ENCODE results near the gene VPS26A.

Gene VPS26A

DNA sequence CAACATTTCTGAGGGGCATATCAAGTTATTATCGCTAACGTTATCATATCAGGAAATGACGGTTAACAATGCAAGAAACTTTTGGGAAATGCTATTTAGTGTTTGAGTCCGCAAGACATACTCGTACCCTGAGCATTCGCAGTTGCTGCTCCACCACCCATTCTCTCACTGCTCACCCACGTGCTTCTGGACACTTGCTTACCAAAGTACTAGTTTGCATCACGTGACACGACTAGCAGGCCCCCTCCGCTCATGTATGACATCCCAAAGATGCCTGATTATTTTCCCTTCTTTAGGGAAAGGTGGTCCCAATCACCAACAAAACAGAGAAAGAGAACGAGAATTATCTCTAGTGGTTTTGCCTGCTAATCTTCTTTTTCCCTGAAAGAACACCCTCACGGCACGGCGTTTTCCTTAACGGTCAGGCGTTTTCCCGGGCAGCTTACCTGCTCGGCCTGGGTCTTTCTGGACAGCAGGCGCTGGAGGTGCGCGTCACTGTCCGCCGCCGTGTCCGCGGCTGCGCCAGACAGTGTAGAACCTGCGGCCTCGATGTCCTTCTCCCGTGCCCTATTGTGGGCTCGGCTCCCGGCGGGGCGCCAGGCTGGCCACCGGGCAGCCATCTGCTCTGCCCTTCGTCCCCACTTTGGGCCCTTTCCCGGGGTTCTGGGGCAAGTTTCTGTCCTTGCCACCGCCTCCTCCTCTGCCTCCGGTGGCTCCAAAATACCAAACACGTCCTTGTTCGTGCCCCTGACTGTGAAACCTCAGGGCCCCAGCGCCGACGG is 56.0 kb downstream of the VPS26A start, which contains the start of gene SUPV3L1:
Gene SUPV3L1 (plus strand): TSS at position 492 of the 782 bp plus-strand sequence. CDS start 58 bp downstream, at position 550.
- peak; percentile 88 for FAIRE-seq

DNA sequence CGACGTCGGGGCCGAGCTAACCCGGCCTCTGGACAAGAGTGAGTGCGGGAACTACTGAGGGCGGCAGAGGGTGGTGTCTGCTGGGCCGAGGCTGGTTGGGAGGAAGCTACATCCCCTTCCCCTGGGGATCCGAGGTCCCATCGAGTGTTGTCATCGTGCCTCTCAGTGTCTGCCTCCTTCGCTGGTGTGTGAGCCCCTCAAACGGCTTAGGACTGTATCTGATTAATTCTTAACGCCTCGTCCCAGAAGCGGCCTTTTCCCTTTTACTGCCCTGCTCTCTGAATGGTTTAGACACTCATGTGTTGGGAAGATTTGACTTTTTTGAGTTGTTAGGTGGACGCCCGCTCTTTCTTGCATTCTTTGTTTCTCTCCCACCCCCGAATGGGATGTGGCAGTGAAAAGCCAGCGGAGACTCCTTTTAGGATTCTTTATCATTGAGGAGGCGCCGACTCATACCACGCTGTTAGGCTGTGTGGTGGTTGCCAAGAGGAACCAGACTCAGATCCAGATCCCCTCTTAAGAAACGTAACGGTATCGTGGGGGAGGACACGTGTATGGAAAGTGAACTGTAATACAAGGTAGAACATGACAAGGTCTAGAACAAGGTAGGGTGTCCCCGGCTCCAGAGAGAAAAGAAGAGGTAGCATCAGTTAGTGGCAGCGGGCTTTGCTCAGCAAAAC is 56.7 kb downstream of the VPS26A start:
- FAIRE-seq: no peak

DNA sequence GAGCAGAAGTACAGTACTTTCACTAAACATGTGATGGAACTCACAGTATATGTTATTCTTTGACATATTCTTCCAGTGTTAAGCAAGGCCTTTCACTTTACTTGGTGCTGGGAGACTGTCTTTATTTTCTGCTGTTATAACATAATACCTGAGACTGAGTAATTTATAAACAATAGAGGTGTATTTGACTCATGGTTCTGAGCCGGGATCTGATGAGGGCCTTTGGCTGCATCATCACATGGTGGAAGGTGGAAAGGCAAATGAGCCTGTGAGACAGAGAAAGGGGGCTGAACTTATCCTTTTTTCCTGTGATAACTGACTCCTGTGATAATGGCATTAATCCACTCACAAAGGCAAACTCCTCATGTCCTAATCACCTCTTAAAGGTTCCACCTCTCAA is 57.5 kb downstream of the VPS26A start:
- no peak for FAIRE-seq

DNA sequence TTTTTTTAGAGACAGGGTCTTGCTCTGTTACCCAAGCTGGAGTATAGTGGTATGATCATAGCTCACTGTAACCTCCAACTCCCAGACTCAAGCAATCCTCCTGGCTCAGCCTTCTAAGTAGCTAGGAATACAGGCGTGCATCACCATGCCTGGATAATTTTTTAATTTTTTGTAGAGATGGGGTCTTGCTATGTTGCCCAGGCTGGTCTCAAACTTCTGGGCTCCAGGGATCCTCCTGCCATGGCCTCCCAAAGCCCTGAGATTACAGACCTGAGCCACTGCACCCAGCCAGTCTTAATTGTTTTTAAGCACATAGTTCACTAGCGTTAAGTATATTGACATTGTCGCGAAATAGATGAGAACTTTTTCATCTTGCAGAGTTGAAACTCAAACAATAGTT is 58.0 kb downstream of the VPS26A start:
- FAIRE-seq: no peak

DNA sequence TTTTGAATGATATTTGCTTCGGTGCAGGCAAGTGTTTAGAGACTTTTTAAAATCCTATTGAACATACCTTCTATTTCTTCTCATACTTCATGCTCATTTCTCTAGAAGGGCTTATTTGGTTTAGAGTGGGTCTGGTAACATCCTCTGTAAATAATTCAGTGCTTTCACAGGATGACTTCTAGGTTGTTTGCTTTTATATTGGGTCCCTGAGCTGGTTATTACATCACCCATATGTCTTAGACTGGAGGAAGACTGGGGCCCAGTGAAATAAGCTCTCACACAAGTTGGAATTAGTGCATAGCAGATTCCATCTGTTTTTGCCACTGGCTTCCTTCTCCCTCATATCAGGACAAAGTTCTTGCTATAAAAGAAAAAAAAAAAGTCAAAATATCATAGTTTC is 62.5 kb downstream of the VPS26A start:
- FAIRE-seq: no peak

DNA sequence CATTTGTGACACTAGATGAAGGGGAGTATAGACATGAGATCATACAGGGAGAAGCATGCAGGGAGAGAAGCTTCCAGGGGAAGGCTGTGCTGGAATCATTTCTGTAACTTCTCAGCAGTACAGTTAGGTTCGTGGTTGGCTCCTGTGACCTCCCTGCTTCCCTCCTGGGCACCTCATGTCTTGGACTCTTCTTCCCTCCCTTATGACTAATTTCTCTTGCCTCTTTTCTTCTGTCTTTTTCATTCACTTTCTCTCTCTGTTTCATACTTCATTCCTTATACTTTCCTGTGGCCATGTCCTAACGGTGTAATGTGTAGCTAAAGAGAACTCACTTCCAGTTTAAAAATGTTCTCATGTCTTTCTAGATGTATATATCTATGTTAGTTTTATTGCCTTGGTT is 77.1 kb downstream of the VPS26A start:
- FAIRE-seq: no peak

DNA sequence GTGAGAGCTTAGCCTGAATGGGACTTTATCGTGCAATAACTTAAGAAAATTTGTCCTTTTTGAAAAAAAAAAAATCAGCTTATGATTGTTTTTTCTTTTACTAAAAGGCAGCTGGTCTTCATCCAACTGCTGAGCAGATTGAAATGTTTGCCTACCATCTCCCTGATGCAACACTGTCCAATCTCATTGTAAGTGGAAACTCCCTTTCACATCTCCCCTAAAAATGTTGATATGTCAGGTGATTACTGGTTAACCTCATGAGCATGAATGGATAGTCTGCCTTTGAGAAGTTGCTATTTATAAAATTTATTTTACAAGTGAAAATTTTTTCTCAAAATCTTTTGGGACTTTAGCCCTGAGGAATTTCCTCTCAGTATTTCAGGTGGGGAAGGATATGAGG is 78.4 kb downstream of the VPS26A start:
- no peak for FAIRE-seq

DNA sequence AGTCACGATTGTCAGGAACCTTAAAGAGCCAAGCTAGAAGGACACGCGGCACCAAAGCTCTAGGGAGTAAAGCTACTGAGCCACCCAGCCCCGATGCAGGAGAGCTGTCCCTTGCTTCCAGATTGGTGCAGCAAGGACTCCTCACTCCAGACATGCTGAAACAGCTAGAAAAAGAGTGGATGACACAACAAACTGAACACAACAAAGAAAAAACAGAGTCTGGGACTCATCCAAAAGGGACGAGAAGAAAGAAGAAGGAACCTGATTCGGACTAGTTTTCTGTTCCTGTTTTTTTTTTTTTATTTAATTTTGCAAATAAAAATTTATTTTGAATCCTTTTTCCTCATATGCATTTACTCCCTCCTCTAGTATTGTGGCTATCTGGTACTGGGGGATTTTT is 84.8 kb downstream of the VPS26A start:
- no peak for FAIRE-seq

DNA sequence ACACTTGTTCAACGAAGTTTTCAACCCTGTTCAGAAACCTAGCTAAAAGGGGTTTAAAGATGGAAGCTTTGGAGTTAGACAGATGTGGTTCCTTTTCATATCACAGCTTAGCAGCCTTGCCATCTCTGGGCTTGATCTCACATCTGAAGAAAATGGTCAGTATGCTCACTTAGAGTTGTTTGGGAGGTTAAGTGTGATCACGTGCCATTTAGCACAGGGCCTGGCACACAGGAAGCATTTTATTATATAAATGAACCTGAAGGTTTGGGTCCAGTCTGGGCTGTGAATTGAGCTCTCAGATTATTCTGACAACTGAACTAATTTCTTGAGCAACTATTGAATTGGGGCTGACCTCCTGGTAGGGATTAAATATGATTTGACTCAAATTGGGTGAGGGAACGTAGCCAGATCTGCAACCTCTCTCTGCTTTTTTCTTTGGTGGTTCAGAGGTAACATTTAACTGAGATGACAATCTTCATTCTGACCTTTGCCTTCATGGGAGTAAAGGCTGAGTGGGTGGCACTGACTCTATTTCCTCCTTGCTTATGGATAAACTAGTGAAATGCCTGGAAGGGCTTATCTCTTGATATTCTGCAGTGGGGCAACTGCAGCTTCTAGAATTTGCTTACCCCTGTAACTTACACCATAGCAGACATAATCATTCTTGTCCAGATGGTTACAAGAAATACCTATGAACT is 86.0 kb downstream of the VPS26A start:
- no peak for FAIRE-seq

DNA sequence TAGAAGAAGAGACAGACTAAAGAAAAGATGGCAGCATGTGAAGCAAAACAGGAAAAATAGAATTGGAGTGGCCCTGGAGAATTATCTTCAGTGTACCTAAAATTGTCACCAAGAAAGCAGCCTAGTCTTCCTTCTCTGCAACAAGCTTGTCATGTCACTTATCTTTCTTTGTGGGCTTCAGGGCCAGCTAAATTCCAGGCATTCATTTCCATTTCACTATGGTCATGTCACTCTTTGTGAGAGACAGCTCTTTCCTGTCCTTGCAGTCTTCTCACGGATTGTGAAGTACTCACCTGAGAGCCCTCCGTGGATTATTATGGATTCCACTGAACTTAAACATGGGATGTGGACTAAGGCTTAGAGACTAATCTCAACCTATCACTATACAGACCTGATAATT is 87.1 kb downstream of the VPS26A start:
- no peak for FAIRE-seq

DNA sequence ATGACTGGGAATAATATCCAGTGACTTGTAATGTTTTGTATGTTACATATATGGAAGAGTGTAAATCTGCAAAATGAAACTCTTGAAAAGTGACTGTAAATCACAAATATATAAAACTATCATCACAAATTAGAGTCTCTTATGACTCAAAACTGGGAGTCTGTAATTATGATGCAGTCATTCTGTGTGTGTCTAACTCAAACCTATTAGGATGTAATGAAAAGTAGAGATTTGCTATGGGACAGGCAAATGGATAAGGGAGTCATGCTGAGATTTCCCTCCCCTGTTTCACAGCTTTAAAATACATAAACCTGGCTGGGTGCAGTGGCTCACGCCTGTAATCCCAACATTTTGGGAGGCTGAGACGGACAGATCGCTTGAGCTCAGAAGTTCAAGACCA is 87.5 kb downstream of the VPS26A start:
- no peak for FAIRE-seq

DNA sequence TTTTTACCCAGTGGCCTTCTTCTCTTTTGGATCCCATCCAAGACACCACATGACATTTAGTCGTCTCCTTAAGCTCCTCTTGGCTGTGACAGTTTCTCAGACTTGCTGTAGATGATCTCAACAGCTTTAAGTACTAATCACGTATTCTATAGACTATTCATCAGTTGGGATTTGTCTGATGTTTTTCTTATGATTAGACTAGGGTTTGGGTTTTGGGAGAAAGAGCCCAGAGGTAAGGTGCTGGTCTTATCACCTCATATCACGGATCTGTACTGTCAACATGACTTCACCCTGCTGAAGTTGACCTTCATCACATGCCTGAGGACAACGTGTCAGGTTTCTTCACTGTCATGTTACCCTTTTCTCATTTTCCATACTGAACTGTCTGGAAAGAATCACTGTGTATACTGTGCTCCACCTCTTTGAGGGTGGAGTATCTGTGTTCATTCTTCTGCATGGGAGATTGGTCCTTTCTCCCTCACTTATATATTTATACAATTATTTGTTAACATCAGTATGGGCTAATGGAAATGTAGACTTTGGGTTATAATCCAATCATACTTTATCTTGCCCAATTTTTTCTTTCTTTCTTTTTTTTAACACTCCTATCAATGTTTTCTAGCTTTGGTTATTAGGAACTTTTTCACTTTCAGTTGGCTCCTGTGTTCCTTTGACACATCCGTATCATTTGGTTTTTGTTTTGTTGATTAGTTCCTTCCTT is 89.8 kb downstream of the VPS26A start:
- no peak for FAIRE-seq

DNA sequence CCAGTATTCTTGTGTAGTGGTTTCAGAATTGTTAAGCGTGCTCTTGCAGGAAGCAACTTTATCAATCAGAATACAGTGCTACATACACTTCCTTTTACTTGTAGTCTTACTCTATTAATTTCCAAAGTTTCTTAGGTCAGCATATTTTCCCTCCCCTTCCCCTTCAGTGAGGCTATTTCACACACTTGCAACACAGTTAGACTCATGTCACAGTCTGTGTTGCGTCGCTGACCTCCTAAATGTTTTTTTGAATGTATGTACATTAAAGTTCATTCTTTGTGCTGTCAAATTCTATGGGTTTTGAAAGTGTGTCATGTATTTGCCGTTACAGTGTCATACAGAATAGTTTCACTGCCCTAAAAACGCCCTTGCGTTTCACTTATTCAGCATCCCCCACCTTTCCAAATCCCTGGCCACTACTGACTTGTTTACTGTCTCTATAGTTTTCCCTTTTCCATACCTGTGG is 90.7 kb downstream of the VPS26A start:
- FAIRE-seq: no peak

DNA sequence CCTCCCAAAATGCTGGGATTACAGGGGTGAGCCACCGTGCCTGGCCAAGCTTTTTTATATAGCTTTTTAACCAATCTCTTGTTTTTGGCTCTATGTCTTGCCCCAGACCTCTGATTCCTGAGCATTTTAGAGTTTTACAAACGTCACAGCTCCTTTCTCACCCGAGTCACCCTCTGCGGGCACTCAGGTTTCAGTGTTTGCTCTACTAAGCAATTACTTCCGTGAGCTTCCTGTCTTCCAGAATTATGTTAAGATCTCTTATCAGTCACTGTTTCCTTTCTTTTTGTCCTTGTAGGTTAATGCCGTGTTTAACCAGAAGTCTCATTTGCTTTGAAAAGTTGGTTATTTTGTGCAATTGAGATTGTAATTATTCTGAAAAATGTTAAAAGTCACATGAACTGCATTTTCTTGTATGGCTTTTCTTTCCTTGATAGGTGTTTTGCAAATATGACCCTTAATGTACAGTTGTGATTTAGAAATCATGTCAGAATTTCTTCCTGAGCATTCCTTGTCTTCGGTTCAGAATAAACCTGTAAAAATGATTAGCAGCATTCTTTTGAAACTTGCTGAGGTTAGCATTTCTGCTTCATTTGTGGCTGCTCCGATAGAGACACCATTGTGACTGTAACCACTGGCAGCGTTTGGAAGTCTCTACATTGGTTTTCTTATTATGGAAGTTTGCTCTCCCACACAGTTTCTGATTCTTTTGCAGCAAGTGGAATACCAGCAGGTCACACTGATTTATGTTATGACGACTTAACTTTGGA is 91.6 kb downstream of the VPS26A start:
- FAIRE-seq: no peak

DNA sequence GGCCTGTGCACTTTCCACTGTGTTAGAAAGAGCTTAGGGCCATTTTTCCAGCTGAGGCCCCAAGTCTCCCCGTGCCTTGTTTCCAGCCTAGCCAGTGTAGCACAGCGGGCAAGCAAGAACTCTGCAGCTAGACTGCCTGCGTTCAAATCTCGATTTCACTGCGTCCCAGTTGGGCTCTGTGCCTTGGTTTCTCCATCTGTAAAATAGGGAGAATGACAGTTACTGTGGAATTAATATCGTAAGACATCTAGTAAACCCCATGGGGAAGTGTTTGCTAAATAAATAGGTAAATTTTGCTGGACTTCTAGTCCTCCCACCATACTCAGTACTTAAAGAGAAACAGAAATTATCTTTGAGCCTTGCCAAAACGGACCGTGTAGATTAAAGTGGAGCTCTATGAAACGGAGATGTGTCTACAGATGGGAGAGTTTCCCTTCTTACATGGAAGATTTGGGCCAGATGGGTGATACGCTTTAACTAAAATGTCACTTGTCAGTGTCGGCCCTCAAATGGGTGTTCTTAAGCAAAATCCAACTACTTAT is 92.7 kb downstream of the VPS26A start:
- no peak for FAIRE-seq

DNA sequence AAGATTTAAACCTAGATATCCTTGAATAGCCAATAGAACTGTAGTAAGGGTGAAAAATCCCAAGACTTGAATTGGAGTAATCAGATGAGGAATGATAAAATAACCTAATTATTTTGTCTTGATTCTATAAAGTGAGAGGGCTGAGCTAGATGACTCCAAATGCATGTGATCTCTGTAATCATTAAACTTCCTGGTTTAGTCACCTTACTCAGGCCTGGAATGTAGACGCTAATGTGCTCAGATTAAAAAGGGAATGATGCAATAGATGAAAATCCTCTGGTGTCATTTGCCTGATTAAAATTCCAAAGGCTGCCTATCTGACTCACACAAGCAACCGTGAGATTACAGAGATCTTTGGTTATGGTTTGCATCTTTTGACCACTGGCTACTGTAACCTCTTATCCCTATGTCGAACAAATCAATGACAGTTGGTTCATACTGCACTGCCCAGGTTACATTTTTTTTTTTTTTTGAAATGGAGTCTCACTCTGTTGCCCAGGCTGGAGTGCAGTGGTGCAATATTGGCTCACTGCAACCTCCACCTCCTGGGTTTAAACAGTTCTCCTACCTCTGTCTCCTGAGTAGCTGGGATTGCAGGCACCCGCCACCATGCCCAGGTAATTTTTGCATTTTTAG is 93.3 kb downstream of the VPS26A start:
- no peak for FAIRE-seq

DNA sequence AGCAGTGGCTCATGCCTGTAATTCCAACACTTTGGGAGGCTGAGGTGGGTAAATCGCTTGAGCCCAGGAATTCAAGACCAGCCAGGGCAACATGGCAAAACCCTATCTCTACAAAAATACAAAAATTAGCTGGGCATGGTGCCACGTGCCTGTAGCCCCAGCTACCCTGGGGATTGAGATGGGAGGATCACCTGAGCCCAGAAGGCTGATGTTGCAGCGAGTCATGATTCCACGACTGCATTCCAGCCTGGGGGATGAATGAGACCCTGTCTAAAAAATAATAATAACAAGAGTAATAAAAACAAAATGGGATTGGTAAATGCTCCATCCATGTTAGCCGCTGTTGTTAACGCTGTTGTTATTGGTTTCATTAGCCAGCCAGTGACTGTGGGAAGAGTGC is 94.9 kb downstream of the VPS26A start:
- no peak for FAIRE-seq

DNA sequence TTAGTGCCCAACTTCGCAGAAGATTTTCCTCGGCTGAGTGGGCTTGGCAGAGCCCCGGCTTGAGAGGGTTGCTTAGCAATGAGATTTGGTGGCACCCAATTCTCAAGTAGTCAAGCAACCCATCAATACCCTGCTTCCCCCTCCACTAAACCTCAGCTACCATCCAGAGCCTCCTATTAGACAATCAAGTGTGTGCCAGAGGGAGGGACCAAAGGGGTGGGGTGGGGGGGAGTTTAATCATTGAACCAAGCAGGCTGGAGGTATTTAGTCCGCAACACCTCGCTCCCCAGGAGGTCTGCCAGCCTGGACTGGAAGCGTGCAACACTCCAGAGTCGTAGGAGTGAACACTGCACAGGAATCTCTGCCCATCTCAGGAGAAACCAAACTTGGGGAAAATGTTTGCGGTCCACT is 96.1 kb downstream of the VPS26A start, which contains the start of gene HKDC1:
Gene HKDC1 (plus strand): TSS at position 292 of the 411 bp plus-strand sequence. CDS start 104 bp downstream, at position 396.
- no peak for FAIRE-seq

DNA sequence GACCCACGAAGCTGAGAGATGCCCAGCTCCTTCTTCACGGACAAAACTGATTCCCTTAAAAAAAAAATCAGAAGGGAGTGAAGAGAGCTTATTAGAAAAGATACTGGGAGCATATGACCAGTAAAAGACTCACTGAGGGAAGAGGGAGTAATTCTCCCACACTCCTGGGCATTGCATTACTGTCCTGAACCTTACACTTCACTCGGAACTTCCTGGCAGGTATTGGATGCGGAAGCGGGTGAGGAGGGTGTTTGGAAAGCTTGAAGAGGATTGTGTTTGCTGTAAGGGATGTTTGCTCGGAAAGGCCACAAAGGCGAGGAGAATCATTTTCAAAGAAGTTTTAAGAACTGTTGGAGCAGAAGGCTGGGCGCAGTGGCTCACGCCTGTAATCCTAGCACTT is 96.5 kb downstream of the VPS26A start:
- no peak for FAIRE-seq
